ENCODE data around the gene OR6S1. TPM values are rescaled to one million over a fixed set of nuclear protein-coding genes. Genes with fewer than 3 reads are reported as not detected.

Gene OR6S1
- total and polyA plus RNA-seq, 2 of the 8 experiments (the other 6 are each of a cell fraction or from before 2014, with no cell fraction given) = not detected

DNA sequence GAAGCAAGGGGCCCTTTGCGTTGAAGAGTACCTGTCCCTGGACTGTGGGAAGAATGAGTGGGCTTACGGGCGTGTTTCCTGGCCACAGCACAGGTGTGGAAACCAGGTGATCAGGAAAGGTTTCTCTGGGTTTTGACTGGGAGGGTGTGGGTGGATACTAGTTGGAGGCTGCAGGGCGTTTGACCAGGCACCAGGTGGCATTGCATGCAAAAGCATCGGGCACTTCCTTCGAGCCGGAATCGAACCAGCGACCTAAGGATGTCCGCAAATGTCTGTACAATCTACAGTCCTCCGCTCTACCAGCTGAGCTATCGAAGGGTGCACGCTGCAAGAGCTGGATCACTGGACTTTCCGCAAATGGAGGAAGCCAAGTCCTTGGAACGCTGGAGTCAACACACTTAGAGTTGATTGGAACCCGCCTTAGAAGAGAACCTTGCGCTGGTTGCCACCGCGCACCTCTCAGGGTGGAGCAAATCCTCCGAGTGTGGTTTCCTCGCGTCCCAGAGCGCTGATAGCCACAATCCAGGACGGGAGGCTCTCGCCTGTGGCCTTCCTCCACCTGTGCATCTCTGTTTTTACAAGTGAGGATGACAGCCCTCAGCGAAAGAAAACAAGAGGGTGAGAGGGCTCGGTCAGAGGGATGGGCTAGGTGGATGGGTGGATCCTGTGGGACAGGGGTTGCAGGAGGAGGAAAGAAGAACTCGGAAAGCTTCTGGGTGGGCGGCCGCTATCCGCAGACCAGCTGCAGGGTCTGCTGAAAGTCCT is 21.7 kb upstream of the OR6S1 start (continued):
- no peak for TF ChIP-seq RNF2 (IDR thresholded peaks at IDR 0.05; ENCODE audit: borderline replicate concordance, low read depth, low read length, missing control alignments, poor library complexity, severe bottlenecking)
- TF ChIP-seq BCL11A (IDR thresholded peaks at IDR 0.05; ENCODE audit: low read depth in 2 of 2, low read length in 2 of 2) = no peak
- peak; percentile 72 for TF ChIP-seq ASH2L (IDR thresholded peaks at IDR 0.05; ENCODE audit: low read length)
- TF ChIP-seq JUN (IDR thresholded peaks at IDR 0.05; ENCODE audit: low read depth, low read length) = no peak
- peak; percentile 46 to 93; a peak in 2 of 4 replicates for TF ChIP-seq SIN3A (conservative IDR thresholded peaks at IDR 0.05 in 1 of 2, IDR thresholded peaks at IDR 0.05 in 1 of 2; ENCODE audit: low read depth in 1 of 2, low read length in 2 of 2)
- TF ChIP-seq GTF2F1 (IDR thresholded peaks at IDR 0.05; ENCODE audit: borderline replicate concordance, low read depth, low read length) = no peak
- TF ChIP-seq SP4 (IDR thresholded peaks at IDR 0.05; ENCODE audit: low read length) = no peak
- TF ChIP-seq, protein P1, sequence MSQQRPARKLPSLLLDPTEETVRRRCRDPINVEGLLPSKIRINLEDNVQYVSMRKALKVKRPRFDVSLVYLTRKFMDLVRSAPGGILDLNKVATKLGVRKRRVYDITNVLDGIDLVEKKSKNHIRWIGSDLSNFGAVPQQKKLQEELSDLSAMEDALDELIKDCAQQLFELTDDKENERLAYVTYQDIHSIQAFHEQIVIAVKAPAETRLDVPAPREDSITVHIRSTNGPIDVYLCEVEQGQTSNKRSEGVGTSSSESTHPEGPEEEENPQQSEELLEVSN (IDR thresholded peaks at IDR 0.05) = no peak
- TF ChIP-seq YY1 (IDR thresholded peaks at IDR 0.05; ENCODE audit: low read depth, low read length) = no peak; the same call in 1 of the 2 replicates
- TF ChIP-seq SAP30 (IDR thresholded peaks at IDR 0.05; ENCODE audit: insufficient read depth, insufficient replicate concordance, low read length) = peak; percentile 61
- TF ChIP-seq, protein P2, sequence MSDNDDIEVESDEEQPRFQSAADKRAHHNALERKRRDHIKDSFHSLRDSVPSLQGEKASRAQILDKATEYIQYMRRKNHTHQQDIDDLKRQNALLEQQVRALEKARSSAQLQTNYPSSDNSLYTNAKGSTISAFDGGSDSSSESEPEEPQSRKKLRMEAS (IDR thresholded peaks at IDR 0.05) = 0 out of 2 replicates have a peak, but pooled peaks have one; percentile 6
- TF ChIP-seq KDM4A (IDR thresholded peaks at IDR 0.05; ENCODE audit: low read depth, low read length, severe bottlenecking) = peak; percentile 76
